NT2/D1 (cell line): ENCODE results near the gene PKIG.
"Not testable (repeated sequence)": the region's sequence is repeated elsewhere in the genome, so short reads cannot be mapped to it uniquely, and the experiment has no call there.

Source experiments
- DNase-seq: peaks from one replicate; pipeline ENCODE4 v3.0.0-alpha.2; 2011; ENCODE audit warnings: low read depth, low spot score
- H3K27me3 ChIP-seq: 2 replicates; pipeline ENCODE4 v1.6.0; 2011; ENCODE audit warnings: mild to moderate bottlenecking; ENCODE audit not compliant: insufficient read length, insufficient read depth
- H3K36me3 ChIP-seq: 2 replicates; pipeline ENCODE4 v1.6.1; 2011; ENCODE audit warnings: mild to moderate bottlenecking, low read length, mixed read lengths; ENCODE audit not compliant: insufficient read depth, insufficient read length
- H3K4me1 ChIP-seq: 2 replicates; pipeline ENCODE4 v1.5.1; 2011; ENCODE audit not compliant: insufficient read depth, insufficient read length
- H3K4me3 ChIP-seq: 2 replicates; pipeline ENCODE4 v1.5.1; 2011; ENCODE audit warnings: low read depth; ENCODE audit not compliant: insufficient read length
- H3K9ac ChIP-seq: 2 replicates; pipeline ENCODE4 v1.6.0; 2011; ENCODE audit warnings: low read depth; ENCODE audit not compliant: insufficient read length
- H3K9me3 ChIP-seq: 2 replicates; pipeline ENCODE4 v1.5.1; 2011; ENCODE audit warnings: mild to moderate bottlenecking, low read length; ENCODE audit not compliant: insufficient read depth
- SUZ12 ChIP-seq: IDR thresholded peaks from 2 replicates; pipeline ENCODE4 v1.6.1; 2011; ENCODE audit not compliant: insufficient read length, insufficient read depth; ENCODE audit errors: extremely low read depth
- YY1 ChIP-seq: IDR thresholded peaks from 2 replicates; pipeline ENCODE4 v1.6.1; 2011; ENCODE audit not compliant: insufficient read length, insufficient read depth
- ZNF274 ChIP-seq: IDR thresholded peaks from 2 replicates; pipeline ENCODE4 v1.6.1; 2011; ENCODE audit warnings: mild to moderate bottlenecking, low read depth, low read length

PKIG gene

GRCh38 chr20:44583157-44583556, 778 bp downstream of the PKIG start:
- Histone ChIP-seq H3K9me3 (no peaks in the 10 kb centered on the region), H3K9ac (no peak overlapping the region), H3K27me3 (no peaks in the 10 kb centered on the region), H3K36me3 (peaks cover 3% of the 10 kb centered on the region), H3K4me1 (peaks cover 9% of the 10 kb centered on the region), H3K4me3 (no peak overlapping the region)
- no peak for DNase-seq
- no peak for TF ChIP-seq YY1
- TF ChIP-seq ZNF274: no peak
- no peak for TF ChIP-seq SUZ12

DNA sequence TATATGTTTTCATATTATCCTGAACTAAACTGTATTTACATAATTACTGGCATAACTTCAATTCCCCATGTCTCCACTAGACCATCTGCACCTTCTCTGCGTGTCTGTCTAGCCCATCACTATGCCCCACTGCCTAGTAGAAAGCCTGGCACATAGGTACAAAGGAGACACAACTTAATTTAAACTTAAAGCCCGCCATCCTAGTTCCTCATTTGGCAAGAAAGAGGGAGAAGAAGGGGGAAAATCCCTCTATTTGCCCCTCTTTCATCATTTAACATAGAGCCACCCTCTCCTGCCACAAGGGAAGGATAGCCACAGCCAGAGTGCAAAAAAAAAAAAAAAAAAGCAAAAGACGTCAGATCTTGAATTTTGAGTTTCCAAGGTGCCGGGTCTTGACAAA, 1.8 kb downstream of the PKIG start:
- TF ChIP-seq ZNF274 (no peak), SUZ12 (no peak), YY1 (no peak)
- H3K9me3 ChIP-seq: no peaks in the 10 kb centered on the region
- peaks cover 3% of the 10 kb centered on the region for H3K36me3 ChIP-seq
- no peaks in the 10 kb centered on the region for H3K27me3 ChIP-seq
- no peak overlapping the region for H3K9ac ChIP-seq
- no peak for DNase-seq
- peaks cover 9% of the 10 kb centered on the region for H3K4me1 ChIP-seq
- H3K4me3 ChIP-seq: no peak overlapping the region

DNA sequence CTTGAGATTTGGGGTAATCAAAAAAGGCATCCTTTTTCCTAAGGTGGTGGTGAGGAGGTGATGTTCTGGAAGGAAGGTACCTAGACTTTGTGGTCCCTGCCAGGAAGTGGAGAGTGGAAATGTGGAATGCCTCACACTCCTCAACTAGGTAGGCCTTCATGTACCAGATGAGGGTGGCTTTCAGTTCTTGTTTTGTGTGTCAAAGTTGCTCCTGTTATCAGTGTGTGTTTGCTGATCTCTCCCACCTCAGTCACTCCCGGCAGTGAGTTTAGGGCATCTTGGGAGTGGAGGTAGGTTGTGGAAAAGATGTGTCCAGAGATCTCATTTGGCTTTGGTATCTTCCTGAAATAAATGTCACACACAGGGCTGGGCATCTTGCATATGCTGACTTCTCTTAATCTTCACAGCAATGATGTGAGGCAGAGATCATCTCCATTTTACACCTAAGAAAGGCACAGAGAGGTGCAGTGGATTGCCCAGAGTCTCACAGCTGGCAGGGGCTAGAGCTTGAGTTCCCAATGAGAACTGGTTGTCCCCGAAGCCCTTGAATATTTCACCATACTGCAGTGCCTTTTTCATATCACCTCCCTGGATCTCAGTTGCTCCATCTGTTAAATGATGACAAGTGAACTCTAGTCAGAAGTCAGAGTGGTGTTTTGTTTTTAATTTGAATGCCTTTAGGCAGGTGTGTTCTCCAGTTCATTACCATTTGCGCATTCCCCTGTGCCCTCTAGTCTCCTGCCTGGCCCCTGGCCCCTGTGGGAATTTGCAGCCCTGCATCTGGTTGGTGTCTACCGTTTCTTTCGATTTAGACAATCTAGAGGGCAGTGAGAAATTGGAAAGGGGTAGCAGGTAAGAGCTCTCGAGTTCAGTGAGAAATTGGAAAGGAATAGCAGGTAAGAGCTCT, 2.9 kb downstream of the PKIG start:
- H3K36me3 ChIP-seq: peaks cover 9% of the 10 kb centered on the region
- no peaks in the 10 kb centered on the region for H3K27me3 ChIP-seq
- no peaks in the 10 kb centered on the region for H3K9me3 ChIP-seq
- DNase-seq: no peak
- TF ChIP-seq YY1: no peak
- no peak for TF ChIP-seq SUZ12
- no peak for TF ChIP-seq ZNF274
- H3K9ac ChIP-seq: no peak overlapping the region
- H3K4me1 ChIP-seq: peaks cover 9% of the 10 kb centered on the region
- H3K4me3 ChIP-seq: no peak overlapping the region

DNA sequence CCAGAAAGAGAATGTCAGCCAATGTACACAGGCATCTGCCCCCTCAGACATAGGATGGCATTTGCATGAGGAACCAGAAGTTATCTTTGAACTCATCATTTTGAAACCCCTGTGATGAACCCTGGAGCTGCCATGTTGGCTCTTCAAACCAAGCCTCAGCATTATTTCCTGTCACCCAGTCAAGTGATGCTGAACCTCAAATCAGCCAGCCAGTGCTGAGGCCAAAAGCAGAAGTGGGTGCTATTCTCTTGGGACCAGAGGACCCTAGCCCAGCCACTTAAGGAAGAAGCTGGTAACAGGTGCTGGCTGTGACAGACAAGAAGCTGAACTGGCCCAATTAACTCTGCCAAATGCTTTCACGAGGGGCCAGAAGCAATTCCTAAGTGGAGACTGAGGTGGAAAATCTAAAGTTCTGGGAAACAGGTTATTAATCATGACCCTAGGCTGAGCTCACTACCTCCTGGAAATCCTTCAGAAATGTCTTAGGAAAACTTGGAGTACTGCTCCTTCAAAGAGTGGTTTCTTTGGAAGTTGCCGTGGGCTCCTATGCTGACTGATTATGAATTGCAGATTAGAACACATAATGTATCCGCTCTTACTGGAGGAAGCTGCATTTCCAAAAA, 4.0 kb downstream of the PKIG start:
- Histone ChIP-seq H3K4me1 (peaks cover 9% of the 10 kb centered on the region), H3K9me3 (no peaks in the 10 kb centered on the region), H3K36me3 (peaks cover 11% of the 10 kb centered on the region), H3K27me3 (no peaks in the 10 kb centered on the region), H3K4me3 (no peak overlapping the region), H3K9ac (no peak overlapping the region)
- no peak for DNase-seq
- no peak for TF ChIP-seq ZNF274
- TF ChIP-seq SUZ12: no peak
- TF ChIP-seq YY1: no peak

GRCh38 chr20:44587035-44587980, 4.9 kb downstream of the PKIG start:
- Histone ChIP-seq H3K27me3 (no peaks in the 10 kb centered on the region), H3K9ac (no peak overlapping the region), H3K4me1 (peaks cover 9% of the 10 kb centered on the region), H3K4me3 (no peak overlapping the region), H3K9me3 (no peaks in the 10 kb centered on the region), H3K36me3 (peaks cover 11% of the 10 kb centered on the region)
- DNase-seq: no peak
- no peak for TF ChIP-seq YY1
- no peak for TF ChIP-seq ZNF274
- no peak for TF ChIP-seq SUZ12

GRCh38 chr20:44588321-44588720, 5.9 kb downstream of the PKIG start:
- not testable (repeated sequence) for H3K4me3 ChIP-seq, DNase-seq, H3K9me3 ChIP-seq, H3K4me1 ChIP-seq, H3K9ac ChIP-seq, H3K27me3 ChIP-seq
- peaks cover 11% of the 10 kb centered on the region for H3K36me3 ChIP-seq

DNA sequence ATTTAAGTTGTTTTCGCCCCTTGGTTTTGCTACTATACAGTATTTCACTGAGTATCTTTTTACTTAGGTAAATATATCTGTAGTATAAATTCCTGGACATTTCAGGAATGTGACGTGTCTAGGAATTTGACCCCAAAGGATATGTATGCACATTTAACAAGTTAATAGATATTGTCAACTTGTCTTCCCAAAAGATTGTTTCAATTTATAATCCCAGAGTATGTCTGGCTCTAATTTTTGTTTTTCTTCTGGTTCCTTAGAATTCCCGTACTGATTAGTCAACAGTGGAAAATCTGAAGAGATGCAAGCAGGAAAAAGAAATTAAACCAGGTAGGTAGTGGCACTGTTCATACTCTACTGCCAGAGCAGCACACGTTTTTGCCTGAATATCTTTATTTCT, 7.2 kb downstream of the PKIG start:
- Histone ChIP-seq H3K9ac (no peak overlapping the region), H3K36me3 (peaks cover 11% of the 10 kb centered on the region), H3K9me3 (no peaks in the 10 kb centered on the region), H3K27me3 (no peaks in the 10 kb centered on the region), H3K4me3 (no peak overlapping the region), H3K4me1 (peaks cover 9% of the 10 kb centered on the region)
- TF ChIP-seq SUZ12 (no peak), YY1 (no peak), ZNF274 (no peak)
- no peak for DNase-seq
